Stimulated activated CD8-positive, alpha-beta memory T cell treated with anti-CD3 and anti-CD28 coated beads, Interleukin-15, amount 100 ng/mL, for 1 hour (primary cell): Measurements from ENCODE around the gene HSD17B10.
A peak's percentile ranks its signal among the peaks of the same experiment; 100 is the strongest.
"Not testable (repeated sequence)": the region's sequence is repeated elsewhere in the genome, so short reads cannot be mapped to it uniquely, and the experiment has no call there.

ENCODE experiments used
- DNase-seq: peaks from one replicate; pipeline ENCODE4 v3.0.0-alpha.2; 2020; ENCODE audit warnings: low read depth

HSD17B10 gene

GRCh38 chrX:53433651-53434639, at the start of gene HSD17B10:
Gene HSD17B10, minus strand, starts transcription at chrX:53434370. Its CDS starts 25 bp downstream, at chrX:53434345.
- peak; percentile 65 for DNase-seq

DNA sequence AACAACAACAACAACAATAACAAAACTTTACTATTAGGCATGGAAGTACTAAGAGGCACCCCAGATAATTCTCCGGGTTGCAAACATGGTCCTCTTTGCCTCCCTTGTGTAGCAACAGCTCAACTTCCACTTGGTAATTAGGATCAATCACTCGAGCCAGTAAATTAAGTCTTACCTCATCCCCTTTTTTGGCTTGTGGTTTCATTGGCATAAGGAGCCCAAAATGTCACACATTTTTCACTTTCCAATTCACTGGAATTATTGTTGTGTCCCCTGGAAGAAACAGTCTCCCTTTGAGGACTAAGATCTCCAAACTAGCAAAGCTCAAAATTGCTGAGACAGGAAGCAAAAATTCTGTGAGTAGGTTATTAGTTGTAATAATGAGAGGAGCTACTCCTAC, 49.2 kb upstream of the HSD17B10 start:
- DNase-seq = no peak

GRCh38 chrX:53481816-53482465, 47.8 kb upstream of the HSD17B10 start:
- DNase-seq = peak; percentile 11

- DNase-seq = no peak
Measured at GRCh38 chrX:53481093-53481492, 46.9 kb upstream of the HSD17B10 start.

DNA sequence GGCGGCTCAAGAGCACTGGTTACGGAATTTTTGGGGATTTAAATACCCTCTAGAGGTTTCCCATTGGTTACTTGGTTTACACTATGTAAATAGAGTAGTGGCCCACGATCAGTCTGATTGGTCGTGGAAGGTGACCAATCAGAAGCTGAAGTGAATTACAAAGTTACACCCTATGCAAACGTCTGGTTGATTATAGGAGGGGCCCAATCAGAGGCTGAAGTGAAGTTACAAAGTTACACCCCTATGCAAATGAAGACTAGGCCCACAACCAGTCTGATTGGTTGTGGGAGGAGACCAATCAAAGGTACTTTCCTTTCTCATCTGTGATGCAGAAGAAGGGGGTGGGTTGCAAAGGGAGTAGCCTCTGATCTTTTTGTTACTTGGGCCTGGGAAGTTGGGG, 45.1 kb upstream of the HSD17B10 start:
- no peak for DNase-seq

DNA sequence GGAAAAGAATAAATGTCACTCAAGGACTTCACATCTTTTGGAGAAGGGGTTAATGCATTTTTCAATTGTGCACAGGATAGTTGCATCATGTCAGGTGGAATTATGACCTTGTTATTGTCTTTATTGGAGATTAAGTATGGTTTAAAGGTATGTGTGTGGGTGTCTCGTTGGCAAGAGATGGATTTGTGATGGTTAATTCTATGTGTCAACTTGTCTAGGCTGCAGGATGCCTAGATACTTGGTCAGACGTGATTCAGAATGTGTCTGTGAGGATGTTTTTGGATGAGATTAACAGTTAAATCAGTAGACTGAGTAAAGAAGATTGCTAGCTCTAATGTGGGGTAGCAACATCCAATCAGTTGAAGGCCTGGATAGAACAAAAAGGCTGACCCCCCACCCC, 42.2 kb upstream of the HSD17B10 start:
- no peak for DNase-seq

DNA sequence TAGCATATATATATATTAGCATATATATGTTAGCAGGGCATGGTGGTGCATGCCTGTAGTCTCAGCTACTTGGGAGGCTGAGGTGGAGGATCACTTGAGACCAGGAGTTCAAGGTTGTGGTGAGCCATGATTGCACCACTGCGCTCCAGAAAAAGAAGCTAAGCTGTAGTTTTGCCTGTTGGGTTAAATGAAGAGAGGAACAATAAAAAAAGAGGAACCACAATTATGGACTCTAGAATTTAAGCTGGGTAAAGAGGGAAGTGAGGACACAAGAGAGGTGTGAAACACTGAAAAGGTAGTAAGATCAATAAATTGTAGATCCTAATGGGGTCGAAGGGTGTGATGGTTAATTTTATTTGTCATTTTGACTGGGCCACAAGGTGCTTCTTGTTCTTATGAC, 40.5 kb upstream of the HSD17B10 start:
- DNase-seq = no peak

- no peak for DNase-seq
Measured at GRCh38 chrX:53471346-53471745, 37.2 kb upstream of the HSD17B10 start.

GRCh38 chrX:53468659-53469058, 34.5 kb upstream of the HSD17B10 start:
- DNase-seq = not testable (repeated sequence)

GRCh38 chrX:53458082-53458481, 23.9 kb upstream of the HSD17B10 start:
- DNase-seq = no peak

DNA sequence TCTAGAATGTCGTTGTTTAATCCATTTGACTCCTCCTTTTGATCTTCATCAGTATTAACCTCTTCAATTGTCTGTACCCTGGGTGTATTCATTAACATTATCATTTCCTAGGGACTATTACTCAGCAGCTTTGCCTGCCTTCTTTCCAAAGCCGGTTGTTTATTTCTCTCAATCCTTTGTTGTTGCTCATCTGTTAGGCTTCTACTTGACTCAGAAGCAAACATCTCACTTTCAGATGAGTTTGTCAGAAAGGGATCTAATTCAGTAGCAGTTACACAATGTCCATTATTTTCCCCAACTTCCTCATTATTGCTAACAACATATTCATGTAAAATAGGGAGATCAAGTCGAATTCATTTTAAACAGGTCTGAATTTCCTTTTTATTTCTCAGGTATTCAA, 22.1 kb upstream of the HSD17B10 start:
- DNase-seq = no peak

- DNase-seq = no peak
Measured at GRCh38 chrX:53452812-53453211, 18.6 kb upstream of the HSD17B10 start.

GRCh38 chrX:53449632-53450031, 15.5 kb upstream of the HSD17B10 start:
- DNase-seq = no peak

- no peak for DNase-seq
Measured at GRCh38 chrX:53447441-53447840, 13.3 kb upstream of the HSD17B10 start.

DNA sequence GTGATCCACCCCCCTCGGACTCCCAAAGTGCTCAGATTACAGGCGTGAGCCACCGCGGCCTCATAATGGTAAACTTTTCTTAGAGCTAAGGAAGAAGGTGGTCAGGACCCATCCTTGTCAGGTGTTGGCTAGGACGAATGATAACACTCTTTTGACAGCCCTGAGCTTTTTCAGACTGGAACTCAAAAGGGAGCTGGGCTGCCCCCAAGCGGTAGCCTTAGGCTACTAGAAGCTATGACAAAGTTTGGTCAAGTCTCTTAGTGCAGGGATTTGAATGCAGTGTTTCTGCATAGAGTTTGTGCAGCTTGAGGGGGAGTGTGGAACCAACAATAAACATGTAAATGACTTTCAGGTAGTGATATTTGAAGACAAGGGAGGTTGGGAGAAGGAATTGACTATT, 11.8 kb upstream of the HSD17B10 start:
- DNase-seq = no peak

GRCh38 chrX:53442322-53442631, 8.1 kb upstream of the HSD17B10 start:
- DNase-seq = no peak

GRCh38 chrX:53441531-53442321, 7.6 kb upstream of the HSD17B10 start:
- peak; percentile 30 for DNase-seq

- DNase-seq = no peak
Measured at GRCh38 chrX:53440621-53441517, 6.7 kb upstream of the HSD17B10 start.

DNA sequence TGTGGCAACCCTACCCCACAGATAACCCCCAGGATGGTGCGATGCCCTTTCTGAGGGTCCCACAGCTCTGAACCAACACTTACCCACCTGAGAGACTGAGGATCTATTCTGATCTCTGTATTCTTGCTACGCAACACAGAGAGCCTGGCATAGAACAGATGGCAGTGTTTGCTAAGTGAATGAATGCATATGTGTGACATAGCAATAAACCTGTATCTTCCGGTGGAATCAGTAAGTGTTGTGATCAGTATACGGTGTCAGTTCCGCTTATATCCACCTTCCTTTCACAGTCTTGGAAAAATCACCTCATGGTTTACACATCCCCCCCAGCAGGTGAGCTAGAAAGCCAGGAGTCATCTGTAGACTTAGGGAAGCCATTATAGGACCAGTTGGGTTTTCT, 5.9 kb upstream of the HSD17B10 start:
- DNase-seq = no peak

DNA sequence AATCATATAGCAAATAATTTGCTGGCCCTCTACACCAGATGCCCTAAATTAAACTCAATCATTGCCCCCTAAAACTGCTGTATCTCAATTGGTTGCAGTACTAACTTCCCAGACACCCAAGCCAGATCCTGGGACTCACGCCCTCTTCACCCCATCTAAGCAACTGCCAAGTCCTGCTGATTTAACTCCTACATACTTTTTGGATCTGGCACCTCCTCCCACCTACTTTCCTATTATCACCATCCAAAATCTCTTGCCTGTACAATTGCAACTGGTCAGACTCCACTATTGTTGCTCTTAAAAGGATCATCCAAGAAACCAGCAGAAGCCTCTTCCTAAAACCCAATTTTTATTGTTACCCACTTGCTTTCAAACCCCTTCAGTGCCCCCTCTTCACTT, 4.7 kb upstream of the HSD17B10 start:
- DNase-seq = no peak

DNA sequence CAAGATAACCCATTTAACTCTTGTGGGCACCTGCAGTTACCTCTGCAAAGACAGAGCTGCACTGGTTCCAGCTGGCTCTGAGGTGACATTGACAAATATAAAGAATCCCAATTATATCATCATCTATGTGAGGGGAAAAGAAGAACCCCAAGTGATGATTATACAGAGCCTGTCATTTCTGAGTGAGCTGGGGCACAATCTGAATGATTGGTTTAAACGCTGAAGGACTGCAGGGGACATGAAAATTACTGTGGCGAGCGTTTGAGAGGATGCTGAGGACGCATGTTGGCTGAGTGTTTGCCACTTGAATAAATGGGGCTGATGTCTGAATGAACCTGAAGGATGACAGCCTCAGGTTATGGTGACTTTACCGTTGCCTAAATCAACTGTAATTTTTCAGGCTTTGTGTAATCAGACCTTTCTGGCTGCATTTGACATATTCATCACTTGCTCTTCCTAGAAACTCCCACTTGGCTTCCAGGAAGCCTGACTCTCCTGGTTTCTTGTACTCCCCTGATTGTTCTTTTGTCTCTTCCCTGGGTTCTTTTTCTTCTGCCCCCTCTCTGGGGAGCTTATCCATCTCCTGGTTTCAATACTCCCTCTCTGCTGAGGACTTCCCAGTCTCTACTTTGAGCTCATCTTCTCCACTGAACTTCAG, 4.1 kb upstream of the HSD17B10 start:
- no peak for DNase-seq
